Endothelial cell of umbilical vein (primary cell): Measurements from ENCODE around the gene HLA-F.

ENCODE experiments used
- JUN ChIP-seq: IDR thresholded peaks from 2 replicates; pipeline ENCODE4 v1.6.1; 2011; ENCODE audit warnings: borderline replicate concordance, low read depth; ENCODE audit not compliant: insufficient read length, insufficient read depth
- POLR2A ChIP-seq: IDR thresholded peaks from 2 replicates; pipeline ENCODE4 v1.6.1; 2012; ENCODE audit warnings: low read depth, mild to moderate bottlenecking, control low read depth, low read length
- TF ChIP-seq, protein P1 (sequence below), 2 donors: IDR thresholded peaks; 1 replicate in 1 of 2; 2 replicates in 1 of 2; pipeline ENCODE4 v1.5.1; 2011; ENCODE audit warnings: low read length in 2 of 2, mild to moderate bottlenecking in 2 of 2, moderate library complexity in 2 of 2, control low read depth in 1 of 2, inconsistent platforms in 1 of 2, low read depth in 1 of 2; ENCODE audit not compliant: insufficient read depth in 1 of 2; ENCODE audit errors: extremely low read depth in 1 of 2

DNA sequence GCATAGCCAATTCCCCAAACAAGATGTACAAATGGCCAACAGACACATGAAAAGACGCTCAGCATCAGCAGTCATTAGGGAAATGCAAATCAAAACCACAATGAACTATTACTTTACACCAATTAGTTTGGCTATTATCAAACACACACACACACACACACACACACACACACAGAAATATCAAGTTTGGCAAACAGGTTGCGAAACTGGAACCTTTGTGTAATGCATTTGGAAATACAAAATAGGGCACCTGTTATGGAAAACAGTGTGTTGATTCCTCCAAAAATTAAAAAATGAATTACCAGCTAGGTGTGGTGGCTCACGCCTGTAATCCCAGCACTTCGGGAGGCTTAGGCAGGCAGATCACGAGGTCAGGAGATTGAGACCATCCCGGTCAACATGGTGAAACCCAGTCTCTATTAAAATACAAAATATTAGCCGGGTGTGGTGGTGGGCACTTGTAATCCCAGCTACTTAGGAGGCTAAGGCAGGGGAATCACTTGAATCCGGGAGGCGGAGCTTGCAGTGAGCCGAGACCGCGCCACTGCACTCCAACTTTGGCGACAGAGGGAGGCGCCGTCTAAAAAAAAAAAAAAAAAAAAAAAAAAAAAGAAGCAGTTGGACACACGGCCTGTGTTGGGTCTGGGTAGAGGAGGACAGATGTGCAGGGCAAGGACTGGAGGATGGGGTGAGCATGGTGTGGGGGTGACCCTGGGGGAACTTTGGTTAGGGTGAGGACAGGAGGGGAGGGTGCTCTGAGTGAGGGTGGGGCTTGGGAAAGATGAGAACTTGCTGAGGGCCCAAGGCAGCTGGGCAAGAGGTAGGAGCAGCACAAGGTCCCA is 23.8 kb downstream of the HLA-F start:
- TF ChIP-seq, protein P1, sequence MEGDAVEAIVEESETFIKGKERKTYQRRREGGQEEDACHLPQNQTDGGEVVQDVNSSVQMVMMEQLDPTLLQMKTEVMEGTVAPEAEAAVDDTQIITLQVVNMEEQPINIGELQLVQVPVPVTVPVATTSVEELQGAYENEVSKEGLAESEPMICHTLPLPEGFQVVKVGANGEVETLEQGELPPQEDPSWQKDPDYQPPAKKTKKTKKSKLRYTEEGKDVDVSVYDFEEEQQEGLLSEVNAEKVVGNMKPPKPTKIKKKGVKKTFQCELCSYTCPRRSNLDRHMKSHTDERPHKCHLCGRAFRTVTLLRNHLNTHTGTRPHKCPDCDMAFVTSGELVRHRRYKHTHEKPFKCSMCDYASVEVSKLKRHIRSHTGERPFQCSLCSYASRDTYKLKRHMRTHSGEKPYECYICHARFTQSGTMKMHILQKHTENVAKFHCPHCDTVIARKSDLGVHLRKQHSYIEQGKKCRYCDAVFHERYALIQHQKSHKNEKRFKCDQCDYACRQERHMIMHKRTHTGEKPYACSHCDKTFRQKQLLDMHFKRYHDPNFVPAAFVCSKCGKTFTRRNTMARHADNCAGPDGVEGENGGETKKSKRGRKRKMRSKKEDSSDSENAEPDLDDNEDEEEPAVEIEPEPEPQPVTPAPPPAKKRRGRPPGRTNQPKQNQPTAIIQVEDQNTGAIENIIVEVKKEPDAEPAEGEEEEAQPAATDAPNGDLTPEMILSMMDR (IDR thresholded peaks at IDR 0.05; ENCODE audit: extremely low read depth in 1 of 2, insufficient read depth in 1 of 2, low read depth in 1 of 2, low read length in 2 of 2): no peak
- TF ChIP-seq POLR2A (no peak), JUN (no peak)
